Smooth muscle cell (in vitro differentiated cells): ENCODE measurements around the gene CES2. TPM values are rescaled to one million over a fixed set of nuclear protein-coding genes. Genes with fewer than 3 reads are reported as not detected.

Experiments
- DNase-seq: peaks from one replicate; lab custom pipeline; 2025; ENCODE audit not compliant: unreplicated experiment; lab: John Stamatoyannopoulos, UW
- H2AFZ ChIP-seq: fragments of 200-600 bp; sonication (generic); 2 replicates; pipeline ENCODE4 v1.6.0; 2016; ENCODE audit warnings: antibody characterized with exemption, low read depth, mild to moderate bottlenecking
- H3F3A ChIP-seq: fragments of 200-600 bp; sonication (generic); 2 replicates; pipeline ENCODE4 v1.6.0; 2017; ENCODE audit warnings: antibody characterized with exemption, low read depth
- H3K27ac ChIP-seq: fragments of 200-600 bp; sonication (generic); 2 replicates; pipeline ENCODE4 v1.5.1; 2016; ENCODE audit warnings: low read depth, mild to moderate bottlenecking
- H3K27me3 ChIP-seq: fragments of 200-600 bp; sonication (generic); 2 replicates; pipeline ENCODE4 v1.6.1; 2016; ENCODE audit warnings: low read depth, mild to moderate bottlenecking
- H3K36me3 ChIP-seq: fragments of 200-600 bp; sonication (generic); 2 replicates; pipeline ENCODE4 v1.5.1; 2016; ENCODE audit warnings: low read depth
- H3K4me1 ChIP-seq: fragments of 200-600 bp; sonication (generic); 2 replicates; pipeline ENCODE4 v1.5.1; 2016; ENCODE audit warnings: low read depth
- H3K4me2 ChIP-seq: fragments of 200-600 bp; sonication (generic); 2 replicates; pipeline ENCODE4 v1.6.0; 2016; ENCODE audit warnings: mild to moderate bottlenecking
- H3K4me3 ChIP-seq: fragments of 200-600 bp; sonication (generic); 2 replicates; pipeline ENCODE4 v1.5.1; 2016; ENCODE audit warnings: mild to moderate bottlenecking
- H3K79me2 ChIP-seq: fragments of 200-600 bp; sonication (generic); 2 replicates; pipeline ENCODE4 v1.6.0; 2016; ENCODE audit warnings: low read depth, mild to moderate bottlenecking
- H3K9ac ChIP-seq: fragments of 200-600 bp; sonication (generic); 2 replicates; pipeline ENCODE4 v1.6.0; 2016; ENCODE audit warnings: low read depth
- H3K9me3 ChIP-seq: fragments of 200-600 bp; sonication (generic); replicated peaks from 2 replicates; pipeline ENCODE4 v1.5.1; 2016; ENCODE audit warnings: low read depth
- H4K20me1 ChIP-seq: fragments of 200-600 bp; sonication (generic); 2 replicates; pipeline ENCODE4 v1.6.0; 2016; ENCODE audit warnings: low read depth
- WGBS: methylation state at CpG from one replicate; pipeline ENCODE4 v1.1.7; 2016; ENCODE audit warnings: low lambda C conversion rate; 5-methylcytosine and 5-hydroxymethylcytosine counted together
- polyA plus RNA-seq: library from polyadenylated mRNA; unstranded; fragments of >200 nt; fragmentation: Nextera tagmentation; extraction: Ambion mirVana; gene quantifications from 2 replicates; pipeline ENCODE4 v1.2.1, GENCODE V29; 2016
- total RNA-seq: library from RNA; depleted of rRNA; stranded (reverse); fragments of >200 nt; gene quantifications from 2 replicates; pipeline ENCODE4 v1.2.3, GENCODE V29; 2014
- TF ChIP-seq, protein P1 (sequence below): fragments of 200-600 bp; sonication (generic); IDR thresholded peaks from 2 replicates; pipeline ENCODE4 v1.5.1; 2017; ENCODE audit warnings: borderline replicate concordance, mild to moderate bottlenecking, antibody characterized with exemption; ENCODE audit not compliant: insufficient read depth, poor library complexity, severe bottlenecking

Gene CES2
- total and polyA plus RNA-seq, 2 experiments from 2014 or later = 12.1 to 26.9 TPM

DNA sequence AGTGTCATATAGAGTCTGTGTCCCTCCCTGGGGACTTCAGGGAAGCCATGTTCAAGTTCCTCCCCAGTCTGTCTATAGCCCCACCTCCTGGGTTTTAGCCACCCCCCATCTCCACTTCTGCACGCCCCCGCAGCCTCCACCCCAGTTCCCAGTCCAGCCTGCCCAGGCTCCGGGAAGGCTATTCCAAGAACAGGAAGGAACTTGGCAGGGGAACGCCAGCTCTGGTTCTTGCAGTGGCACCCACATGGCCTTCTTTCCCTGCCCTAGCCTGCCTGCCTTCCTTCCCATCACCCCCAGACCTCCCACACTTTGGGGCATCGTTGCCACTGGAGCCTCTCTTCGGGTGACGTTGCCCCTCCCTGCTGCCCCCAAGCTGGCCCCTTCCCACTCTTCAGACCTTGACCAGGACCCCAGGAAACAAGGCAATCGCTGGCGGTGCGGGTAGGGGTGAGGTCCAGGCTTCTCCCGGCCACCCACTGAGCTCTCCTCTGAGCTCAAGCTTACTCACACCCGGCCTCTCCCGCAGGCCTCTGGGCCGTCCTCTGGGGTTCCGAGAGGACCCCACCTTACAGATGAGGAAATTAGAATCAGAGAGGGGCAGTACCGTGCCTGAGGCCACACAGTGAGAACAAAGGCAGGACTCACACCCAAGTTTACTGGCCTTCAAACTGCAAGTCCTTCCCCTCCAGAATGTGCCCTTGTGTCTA is 43.8 kb downstream of the CES2 start:
- no peaks in the 10 kb centered on the region for H3K27me3 ChIP-seq
- H3K4me2 ChIP-seq = no peak overlapping the region
- no peaks in the 10 kb centered on the region for H3F3A ChIP-seq
- TF ChIP-seq, protein P1, sequence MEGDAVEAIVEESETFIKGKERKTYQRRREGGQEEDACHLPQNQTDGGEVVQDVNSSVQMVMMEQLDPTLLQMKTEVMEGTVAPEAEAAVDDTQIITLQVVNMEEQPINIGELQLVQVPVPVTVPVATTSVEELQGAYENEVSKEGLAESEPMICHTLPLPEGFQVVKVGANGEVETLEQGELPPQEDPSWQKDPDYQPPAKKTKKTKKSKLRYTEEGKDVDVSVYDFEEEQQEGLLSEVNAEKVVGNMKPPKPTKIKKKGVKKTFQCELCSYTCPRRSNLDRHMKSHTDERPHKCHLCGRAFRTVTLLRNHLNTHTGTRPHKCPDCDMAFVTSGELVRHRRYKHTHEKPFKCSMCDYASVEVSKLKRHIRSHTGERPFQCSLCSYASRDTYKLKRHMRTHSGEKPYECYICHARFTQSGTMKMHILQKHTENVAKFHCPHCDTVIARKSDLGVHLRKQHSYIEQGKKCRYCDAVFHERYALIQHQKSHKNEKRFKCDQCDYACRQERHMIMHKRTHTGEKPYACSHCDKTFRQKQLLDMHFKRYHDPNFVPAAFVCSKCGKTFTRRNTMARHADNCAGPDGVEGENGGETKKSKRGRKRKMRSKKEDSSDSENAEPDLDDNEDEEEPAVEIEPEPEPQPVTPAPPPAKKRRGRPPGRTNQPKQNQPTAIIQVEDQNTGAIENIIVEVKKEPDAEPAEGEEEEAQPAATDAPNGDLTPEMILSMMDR = no peak
- H3K4me3 ChIP-seq = no peak overlapping the region
- no peak overlapping the region for H3K27ac ChIP-seq
- 74% methylated on average over 14 of the region's 16 CpGs for WGBS
- H4K20me1 ChIP-seq = no peaks in the 10 kb centered on the region
- no peak overlapping the region for H2AFZ ChIP-seq
- DNase-seq = no peak
- H3K79me2 ChIP-seq = no peaks in the 10 kb centered on the region
- no peaks in the 10 kb centered on the region for H3K36me3 ChIP-seq
- H3K4me1 ChIP-seq = no peaks in the 10 kb centered on the region
- H3K9me3 ChIP-seq = no peaks in the 10 kb centered on the region
- no peak overlapping the region for H3K9ac ChIP-seq

DNA sequence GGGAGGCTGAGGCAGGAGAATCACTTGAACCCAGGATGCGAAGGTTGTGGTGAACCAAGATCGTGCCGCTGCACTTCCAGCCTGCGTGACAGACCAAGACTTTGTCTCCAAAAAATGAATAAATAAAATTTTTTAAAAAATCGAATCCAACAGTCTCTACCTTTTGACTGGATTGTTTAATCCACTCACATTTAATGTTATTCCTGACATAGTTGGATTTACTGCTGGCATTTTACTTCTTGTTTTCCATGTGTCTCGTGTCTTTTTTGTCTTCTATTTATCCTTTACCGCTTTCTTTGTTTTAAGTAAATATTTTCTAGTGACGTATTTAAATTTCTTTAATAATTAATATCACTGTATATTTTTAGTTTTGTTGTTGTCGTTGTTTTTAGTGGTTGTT is 47.7 kb downstream of the CES2 start:
- H2AFZ ChIP-seq = no peak overlapping the region
- H3K36me3 ChIP-seq = no peaks in the 10 kb centered on the region
- no peaks in the 10 kb centered on the region for H3K27me3 ChIP-seq
- H3K79me2 ChIP-seq = no peaks in the 10 kb centered on the region
- no peaks in the 10 kb centered on the region for H3K4me1 ChIP-seq
- H3F3A ChIP-seq = no peaks in the 10 kb centered on the region
- no peaks in the 10 kb centered on the region for H3K9me3 ChIP-seq
- H3K4me3 ChIP-seq = no peak overlapping the region
- no peak overlapping the region for H3K27ac ChIP-seq
- H4K20me1 ChIP-seq = no peaks in the 10 kb centered on the region
- TF ChIP-seq, protein P1 = no peak
- DNase-seq = no peak
- WGBS = 91% methylated on average over 9 of the region's 9 CpGs
- no peak overlapping the region for H3K4me2 ChIP-seq
- no peak overlapping the region for H3K9ac ChIP-seq

DNA sequence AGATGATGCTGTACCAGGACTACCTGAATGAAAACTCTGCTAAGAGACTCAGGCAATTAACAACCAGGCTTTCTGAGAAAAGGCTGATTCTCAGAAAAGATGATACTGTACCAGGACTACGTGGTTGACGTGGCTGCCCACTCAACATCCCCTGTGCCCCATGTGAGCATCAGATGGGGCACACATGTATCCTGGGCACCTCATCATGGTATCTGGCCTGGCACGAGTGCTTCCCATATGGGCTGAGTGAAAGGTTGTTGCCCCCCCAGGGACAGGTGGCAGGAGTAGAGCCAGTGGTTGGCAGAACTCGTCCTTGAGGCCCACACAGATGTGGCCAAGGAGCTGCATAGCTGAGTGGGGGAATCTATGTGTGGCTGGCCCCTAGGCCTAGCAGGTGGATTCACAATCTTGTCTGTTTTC is 49.6 kb downstream of the CES2 start:
- H3K4me1 ChIP-seq = no peaks in the 10 kb centered on the region
- H2AFZ ChIP-seq = no peak overlapping the region
- H3K9ac ChIP-seq = no peak overlapping the region
- no peak for DNase-seq
- no peaks in the 10 kb centered on the region for H4K20me1 ChIP-seq
- no peaks in the 10 kb centered on the region for H3K9me3 ChIP-seq
- no peaks in the 10 kb centered on the region for H3K36me3 ChIP-seq
- H3K27me3 ChIP-seq = no peaks in the 10 kb centered on the region
- no peaks in the 10 kb centered on the region for H3K79me2 ChIP-seq
- H3K4me2 ChIP-seq = no peak overlapping the region
- no peak overlapping the region for H3K27ac ChIP-seq
- H3K4me3 ChIP-seq = no peak overlapping the region
- TF ChIP-seq, protein P1 = no peak
- WGBS = 91% methylated on average over 4 of the region's 4 CpGs
- H3F3A ChIP-seq = no peaks in the 10 kb centered on the region

DNA sequence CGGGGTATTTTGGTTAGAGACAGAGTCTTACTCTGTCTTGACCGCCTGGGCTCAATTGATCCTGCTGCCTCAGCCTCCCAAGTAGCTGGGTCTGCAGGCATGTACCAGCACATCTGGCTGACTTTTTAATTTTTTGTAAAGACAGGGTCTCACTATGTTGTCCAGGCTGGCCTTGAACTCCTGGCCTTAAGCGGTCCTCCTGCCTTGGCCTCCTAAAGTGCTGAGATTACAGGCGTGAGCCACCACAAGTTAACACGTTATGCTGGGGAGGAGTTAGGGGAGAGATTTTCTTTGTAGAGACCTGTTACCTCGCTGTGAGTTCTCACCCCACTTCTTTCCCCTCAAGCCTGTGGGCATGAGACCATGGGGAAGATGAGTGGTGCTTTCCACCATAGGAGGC is 51.2 kb downstream of the CES2 start:
- Histone ChIP-seq H4K20me1 (no peaks in the 10 kb centered on the region), H3K79me2 (no peaks in the 10 kb centered on the region), H3K9me3 (no peaks in the 10 kb centered on the region), H3K36me3 (no peaks in the 10 kb centered on the region), H3F3A (no peaks in the 10 kb centered on the region), H3K4me2 (no peak overlapping the region), H3K27me3 (no peaks in the 10 kb centered on the region), H3K4me1 (no peaks in the 10 kb centered on the region), H3K27ac (no peak overlapping the region), H2AFZ (no peak overlapping the region), H3K4me3 (no peak overlapping the region), H3K9ac (no peak overlapping the region)
- TF ChIP-seq, protein P1 = no peak
- 94% methylated on average over 6 of the region's 6 CpGs for WGBS
- DNase-seq = no peak
